GM18519 (cell line): ENCODE data around the gene TJP2.

ENCODE experiments used
- ATAC-seq: cut with Tn5 transposase; IDR thresholded peaks from one replicate; pipeline ENCODE4 v1.9.1; 2021; ENCODE audit warnings: mild to moderate bottlenecking, moderate library complexity; ENCODE audit not compliant: unreplicated experiment, low FRiP score

TJP2 gene

GRCh38 chr9:69218166-69218565 is 44.1 kb downstream of the TJP2 start:
- no peak for ATAC-seq

- ATAC-seq, result no peak
Observed at GRCh38 chr9:69221036-69221435, 47.0 kb downstream of the TJP2 start.

- no peak for ATAC-seq
Observed at GRCh38 chr9:69222970-69223369, 48.9 kb downstream of the TJP2 start.

DNA sequence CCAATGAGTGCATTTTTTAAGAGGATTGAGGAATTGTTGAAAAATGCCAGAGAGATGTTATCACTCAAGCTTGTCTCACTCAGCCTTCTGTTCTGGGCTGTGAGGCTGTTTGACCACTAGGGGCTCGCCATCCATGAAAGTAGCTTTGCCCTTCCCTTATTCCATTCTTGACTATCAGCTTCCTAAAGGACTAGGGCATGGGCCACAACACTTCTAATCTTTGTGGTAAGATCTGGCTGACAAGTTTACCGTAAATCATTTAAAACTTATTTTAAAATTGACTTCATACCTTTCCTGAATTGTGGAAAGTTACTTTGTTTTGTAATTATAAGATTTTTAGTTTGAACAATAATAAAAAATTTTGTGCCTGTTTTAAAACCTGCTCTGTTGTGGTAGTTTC is 49.5 kb downstream of the TJP2 start:
- ATAC-seq, result no peak

- no peak for ATAC-seq
Observed at GRCh38 chr9:69229367-69229766, 55.3 kb downstream of the TJP2 start.

DNA sequence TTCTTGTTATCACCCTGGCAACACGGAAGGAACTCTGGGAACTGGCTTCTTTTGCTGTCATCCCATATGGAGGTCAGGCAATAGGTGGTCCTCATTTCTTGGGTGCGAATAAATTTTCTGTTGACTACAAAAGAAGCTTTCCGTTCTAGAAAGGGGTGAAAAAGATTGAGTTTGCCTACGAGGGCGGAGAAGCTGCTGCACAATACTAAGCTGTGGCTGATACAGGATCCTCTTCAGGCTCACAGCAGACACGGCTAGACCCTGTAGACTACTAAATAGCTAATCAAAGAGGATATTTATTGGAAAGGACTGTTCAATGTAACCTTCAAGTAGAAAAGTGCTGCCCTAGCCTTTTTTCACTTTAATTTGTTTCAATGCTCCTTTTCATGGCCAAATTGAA is 58.1 kb downstream of the TJP2 start:
- ATAC-seq, result no peak

- no peak for ATAC-seq
Observed at GRCh38 chr9:69234683-69235082, 60.6 kb downstream of the TJP2 start.

- no peak for ATAC-seq
Observed at GRCh38 chr9:69236188-69236587, 62.1 kb downstream of the TJP2 start.

- no peak for ATAC-seq
Observed at GRCh38 chr9:69237702-69238295, 63.7 kb downstream of the TJP2 start.

DNA sequence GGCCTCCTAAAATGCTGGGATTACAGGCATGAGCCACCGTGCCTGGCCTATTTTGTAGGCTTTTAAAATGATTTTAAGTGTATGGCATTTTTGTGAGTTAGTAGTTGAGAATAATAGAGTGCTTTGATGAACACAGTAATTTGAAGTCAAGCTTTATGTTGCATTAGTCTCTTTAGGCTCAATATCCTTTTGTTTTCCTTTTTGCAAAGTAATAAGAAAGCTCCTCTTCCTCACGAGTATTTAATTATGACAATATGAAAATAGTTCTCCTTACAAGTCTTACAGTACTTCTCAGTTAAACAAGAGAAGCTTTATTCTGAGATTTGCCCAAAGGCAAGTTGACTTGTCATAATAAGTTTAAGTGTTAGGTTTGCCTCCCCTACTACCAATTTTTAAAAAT is 69.0 kb downstream of the TJP2 start:
- ATAC-seq, result no peak

DNA sequence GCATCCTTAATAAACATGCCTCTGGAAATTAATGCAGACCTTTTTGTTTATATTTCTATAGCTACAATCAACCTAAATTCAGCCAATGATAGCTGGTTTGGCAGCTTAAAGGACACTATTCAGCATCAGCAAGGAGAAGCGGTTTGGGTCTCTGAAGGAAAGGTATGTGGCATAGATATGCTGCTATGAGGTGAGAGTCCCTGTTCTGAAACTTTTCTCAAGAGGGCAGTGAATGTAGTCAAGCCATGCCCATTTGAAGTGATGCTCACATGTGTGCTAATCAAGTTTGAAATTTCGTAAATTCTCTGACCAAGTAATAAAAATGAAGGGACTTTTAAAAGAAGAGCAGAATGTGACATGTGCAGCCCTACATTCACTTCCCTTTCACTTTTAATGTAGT is 72.6 kb downstream of the TJP2 start:
- no peak for ATAC-seq

- no peak for ATAC-seq
Observed at GRCh38 chr9:69248005-69248404, 73.9 kb downstream of the TJP2 start.

DNA sequence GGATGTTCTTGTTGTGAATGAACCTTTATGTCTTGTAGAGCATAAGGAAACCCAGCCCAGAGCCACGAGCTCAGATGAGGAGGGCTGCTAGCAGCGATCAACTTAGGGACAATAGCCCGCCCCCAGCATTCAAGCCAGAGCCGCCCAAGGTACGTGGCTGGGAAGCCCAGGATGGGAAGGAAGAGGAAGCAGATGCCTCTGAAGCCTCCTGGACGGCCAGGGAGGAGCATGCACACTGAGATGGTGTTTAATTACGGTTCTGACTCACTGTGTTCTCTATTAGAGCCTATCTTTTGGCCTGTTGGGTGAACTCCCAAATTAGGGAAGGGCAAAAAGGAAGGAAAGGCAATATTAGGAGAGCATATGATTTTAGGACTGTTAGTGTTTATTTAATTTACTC is 75.3 kb downstream of the TJP2 start:
- no peak for ATAC-seq

DNA sequence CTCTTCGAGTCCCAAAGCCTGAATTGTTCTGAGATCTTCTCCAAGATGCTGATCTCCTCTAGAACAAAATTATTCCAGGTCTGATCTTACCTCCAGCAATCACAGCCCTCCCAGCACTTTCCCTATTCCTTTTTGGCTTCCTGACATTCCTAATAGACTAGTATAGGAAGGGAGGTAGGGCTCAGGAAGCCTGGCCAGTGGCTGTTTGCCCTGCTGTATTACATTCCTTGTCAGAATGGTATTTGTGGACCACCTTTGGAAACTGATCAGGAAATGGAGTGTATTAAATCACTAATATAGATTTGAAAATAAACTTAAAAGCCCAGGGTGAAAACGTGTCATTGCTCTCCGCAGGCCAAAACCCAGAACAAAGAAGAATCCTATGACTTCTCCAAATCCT is 76.6 kb downstream of the TJP2 start:
- ATAC-seq, result no peak

DNA sequence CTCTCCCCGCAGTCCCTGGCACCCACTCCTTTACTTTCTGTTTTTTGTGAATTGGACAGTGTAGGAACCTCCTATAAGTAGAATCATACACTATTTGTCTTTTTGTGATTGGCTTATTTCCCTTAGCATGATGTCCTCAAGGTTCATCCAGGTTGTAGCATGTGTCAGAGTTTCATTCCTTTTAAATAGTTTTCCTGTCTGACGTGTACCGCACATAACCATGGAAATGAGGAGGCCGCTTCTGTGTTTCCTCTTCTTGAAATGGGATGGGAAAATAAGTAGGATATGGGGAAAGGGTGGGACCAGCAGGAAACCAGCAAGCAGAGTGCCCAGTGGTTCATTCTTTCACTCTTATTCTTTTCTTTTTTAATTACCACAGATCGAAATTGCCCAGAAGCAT is 78.4 kb downstream of the TJP2 start:
- no peak for ATAC-seq

- no peak for ATAC-seq
Observed at GRCh38 chr9:69253057-69253456, 79.0 kb downstream of the TJP2 start.

DNA sequence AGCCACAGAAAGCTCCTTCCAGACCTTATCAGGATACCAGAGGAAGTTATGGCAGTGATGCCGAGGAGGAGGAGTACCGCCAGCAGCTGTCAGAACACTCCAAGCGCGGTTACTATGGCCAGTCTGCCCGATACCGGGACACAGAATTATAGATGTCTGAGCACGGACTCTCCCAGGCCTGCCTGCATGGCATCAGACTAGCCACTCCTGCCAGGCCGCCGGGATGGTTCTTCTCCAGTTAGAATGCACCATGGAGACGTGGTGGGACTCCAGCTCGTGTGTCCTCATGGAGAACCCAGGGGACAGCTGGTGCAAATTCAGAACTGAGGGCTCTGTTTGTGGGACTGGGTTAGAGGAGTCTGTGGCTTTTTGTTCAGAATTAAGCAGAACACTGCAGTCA is 80.1 kb downstream of the TJP2 start:
- no peak for ATAC-seq

DNA sequence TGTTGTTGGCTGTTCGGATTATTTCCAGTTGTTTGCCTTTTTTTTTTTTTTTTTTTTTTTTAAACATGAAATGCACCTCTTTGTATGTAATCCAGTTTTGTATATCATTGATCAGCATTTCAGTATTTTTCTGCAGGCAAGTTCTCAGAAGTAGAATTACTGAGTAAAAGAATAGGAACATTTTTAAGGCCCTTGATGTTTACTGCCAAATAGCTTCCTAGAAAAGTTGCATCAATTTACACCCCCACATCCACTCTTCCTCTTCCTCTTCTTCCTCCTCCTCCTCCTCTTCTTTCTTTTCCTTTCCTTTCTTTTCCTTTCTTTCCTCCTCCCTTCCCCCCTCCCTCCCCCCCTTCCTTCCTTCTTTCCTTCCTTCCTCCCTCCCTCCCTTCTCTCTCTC is 81.5 kb downstream of the TJP2 start:
- no peak for ATAC-seq

DNA sequence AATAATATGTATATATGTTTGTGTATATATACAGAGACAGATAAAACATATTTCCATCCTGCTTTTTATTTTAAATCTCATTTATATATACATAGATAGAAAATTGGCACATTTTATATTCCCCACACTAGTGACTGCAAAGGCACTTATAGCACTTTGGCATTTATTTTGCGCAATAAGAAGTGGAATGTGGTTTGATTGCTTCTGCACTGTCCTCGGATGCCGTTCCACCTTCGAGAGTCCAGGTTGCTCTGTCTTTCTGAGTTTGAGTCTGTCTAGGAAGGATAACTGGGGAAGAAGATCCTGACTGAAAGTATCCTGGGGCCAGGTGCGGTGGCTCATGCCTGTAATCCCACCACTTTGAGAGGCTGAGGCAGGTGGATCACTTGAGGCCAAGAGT is 84.5 kb downstream of the TJP2 start:
- ATAC-seq, result no peak

- no peak for ATAC-seq
Observed at GRCh38 chr9:69260161-69260560, 86.1 kb downstream of the TJP2 start.

- no peak for ATAC-seq
Observed at GRCh38 chr9:69261636-69262035, 87.6 kb downstream of the TJP2 start.

GRCh38 chr9:69264526-69264925 is 90.4 kb downstream of the TJP2 start:
- ATAC-seq, result no peak

DNA sequence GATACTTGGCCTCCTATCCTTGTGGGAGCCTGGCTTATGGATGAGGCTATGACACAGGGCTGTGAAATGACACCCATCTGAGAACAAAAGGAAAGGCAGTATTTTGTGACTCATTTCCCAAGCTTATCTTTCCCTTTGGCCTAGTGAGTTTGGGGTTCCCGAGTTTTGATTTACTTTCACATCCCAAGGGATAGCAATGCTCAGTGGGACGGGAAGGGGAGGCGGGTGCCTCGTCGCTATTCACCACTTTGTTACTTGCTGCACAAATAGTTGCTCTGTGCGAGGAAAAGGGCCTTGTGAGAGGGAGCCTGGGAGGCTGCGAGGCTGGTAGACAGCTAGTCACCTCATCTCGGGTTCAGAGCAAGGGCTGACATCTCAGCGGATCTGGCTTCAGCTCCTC is 91.8 kb downstream of the TJP2 start:
- no peak for ATAC-seq
